GM23248 (cell line): Measurements from ENCODE around the gene BCL2A1.

Experiments
- EZH2 ChIP-seq: fragments of 200-600 bp; sonication (generic); IDR thresholded peaks from 2 replicates; pipeline ENCODE4 v1.6.1; 2018; ENCODE audit warnings: antibody characterized with exemption, mild to moderate bottlenecking; ENCODE audit not compliant: insufficient read depth, poor library complexity, severe bottlenecking
- EZH2phosphoT487 ChIP-seq: fragments of 200-600 bp; sonication (generic); IDR thresholded peaks from 2 replicates; pipeline ENCODE4 v1.6.1; 2018; ENCODE audit warnings: antibody characterized with exemption, moderate library complexity, mild to moderate bottlenecking, low read depth; ENCODE audit not compliant: insufficient read depth

DNA sequence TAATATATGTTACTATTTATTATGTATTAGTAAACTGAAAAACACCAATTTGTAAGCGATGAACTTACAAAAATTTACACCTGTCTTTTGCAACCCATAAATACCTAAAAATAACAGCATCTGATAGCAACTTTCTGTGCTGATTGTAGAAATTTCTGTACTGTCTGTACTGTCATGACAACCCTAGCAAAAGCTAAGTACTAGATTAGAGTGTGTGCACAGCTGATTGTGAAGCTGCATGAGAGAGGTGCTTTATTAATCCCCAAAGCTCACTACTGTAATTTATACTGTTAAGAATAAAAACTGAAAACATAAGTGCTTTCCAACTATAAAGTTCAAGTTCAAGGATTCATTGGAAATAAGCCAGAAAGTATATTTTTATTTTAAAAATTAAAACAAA lies 815 bp downstream of the BCL2A1 start:
- TF ChIP-seq EZH2phosphoT487 (no peak), EZH2 (no peak)
